Transverse colon (tissue), 3 donors: Measurements from ENCODE around the gene PTGDR2.

Source experiments
- POLR2A ChIP-seq: fragments of 450-650 bp; IDR thresholded peaks from one replicate; pipeline ENCODE4 v1.6.1; 2016; ENCODE audit warnings: antibody characterized with exemption, mild to moderate bottlenecking, moderate library complexity
- TF ChIP-seq, protein P1 (sequence below), 5 experiments: fragments of 200-600 bp in 3 of 5; fragments of 450-650 bp in 2 of 5; sonication (generic) in 3 of 5; IDR thresholded peaks; 1 replicate in 2 of 5; 2 replicates in 3 of 5; pipeline ENCODE4 v1.5.1; 2016 to 2017; ENCODE audit warnings: antibody characterized with exemption in 5 of 5, inconsistent platforms in 3 of 5, mild to moderate bottlenecking in 2 of 5, moderate library complexity in 1 of 5

DNA sequence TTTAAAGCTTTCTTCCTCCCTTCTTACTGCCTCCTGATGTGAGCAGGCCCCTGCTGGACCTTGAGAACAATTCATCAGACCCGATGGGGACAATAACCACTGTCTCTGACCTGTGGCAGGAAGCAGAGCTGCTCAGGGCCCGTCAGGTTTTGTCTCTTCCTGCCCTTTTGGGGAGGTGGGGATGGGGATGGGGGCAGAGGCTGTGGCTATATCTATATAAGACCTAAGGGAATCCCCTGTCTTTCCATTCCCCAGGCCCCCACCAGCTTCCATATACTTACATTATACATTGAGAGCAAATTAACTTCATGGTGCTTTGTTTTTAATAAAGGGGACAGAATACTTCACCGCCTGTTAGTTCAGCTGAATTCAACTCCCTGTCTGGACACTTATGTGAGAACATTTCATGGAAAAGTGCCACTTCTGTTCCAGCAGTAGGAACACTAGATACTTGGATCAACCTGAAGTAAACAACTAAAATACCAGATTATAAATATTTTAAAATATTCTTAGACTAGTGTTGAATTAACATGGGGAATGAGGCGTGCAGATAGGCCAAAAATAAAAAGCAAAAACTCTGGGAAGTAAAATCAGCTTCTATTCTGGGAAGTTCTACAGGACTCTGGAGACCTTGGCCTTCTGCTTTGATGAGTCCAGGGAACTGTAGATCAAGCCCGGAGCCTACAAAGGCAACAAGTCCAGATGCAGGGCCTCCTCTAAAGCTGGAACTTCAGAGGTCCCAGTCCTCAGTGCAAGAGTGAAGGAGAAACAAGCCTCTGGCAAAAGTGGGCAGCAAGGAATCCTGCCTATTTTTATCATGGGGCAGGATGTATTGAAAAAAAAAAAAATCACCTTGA, 22.7 kb upstream of the PTGDR2 start:
- TF ChIP-seq POLR2A = no peak
- TF ChIP-seq, protein P1, sequence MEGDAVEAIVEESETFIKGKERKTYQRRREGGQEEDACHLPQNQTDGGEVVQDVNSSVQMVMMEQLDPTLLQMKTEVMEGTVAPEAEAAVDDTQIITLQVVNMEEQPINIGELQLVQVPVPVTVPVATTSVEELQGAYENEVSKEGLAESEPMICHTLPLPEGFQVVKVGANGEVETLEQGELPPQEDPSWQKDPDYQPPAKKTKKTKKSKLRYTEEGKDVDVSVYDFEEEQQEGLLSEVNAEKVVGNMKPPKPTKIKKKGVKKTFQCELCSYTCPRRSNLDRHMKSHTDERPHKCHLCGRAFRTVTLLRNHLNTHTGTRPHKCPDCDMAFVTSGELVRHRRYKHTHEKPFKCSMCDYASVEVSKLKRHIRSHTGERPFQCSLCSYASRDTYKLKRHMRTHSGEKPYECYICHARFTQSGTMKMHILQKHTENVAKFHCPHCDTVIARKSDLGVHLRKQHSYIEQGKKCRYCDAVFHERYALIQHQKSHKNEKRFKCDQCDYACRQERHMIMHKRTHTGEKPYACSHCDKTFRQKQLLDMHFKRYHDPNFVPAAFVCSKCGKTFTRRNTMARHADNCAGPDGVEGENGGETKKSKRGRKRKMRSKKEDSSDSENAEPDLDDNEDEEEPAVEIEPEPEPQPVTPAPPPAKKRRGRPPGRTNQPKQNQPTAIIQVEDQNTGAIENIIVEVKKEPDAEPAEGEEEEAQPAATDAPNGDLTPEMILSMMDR (IDR thresholded peaks at IDR 0.05) = no peak
